Measurements from ENCODE around the gene PRR14.
"Not testable (repeated sequence)": the region's sequence is repeated elsewhere in the genome, so short reads cannot be mapped to it uniquely, and the experiment has no call there.

DNA sequence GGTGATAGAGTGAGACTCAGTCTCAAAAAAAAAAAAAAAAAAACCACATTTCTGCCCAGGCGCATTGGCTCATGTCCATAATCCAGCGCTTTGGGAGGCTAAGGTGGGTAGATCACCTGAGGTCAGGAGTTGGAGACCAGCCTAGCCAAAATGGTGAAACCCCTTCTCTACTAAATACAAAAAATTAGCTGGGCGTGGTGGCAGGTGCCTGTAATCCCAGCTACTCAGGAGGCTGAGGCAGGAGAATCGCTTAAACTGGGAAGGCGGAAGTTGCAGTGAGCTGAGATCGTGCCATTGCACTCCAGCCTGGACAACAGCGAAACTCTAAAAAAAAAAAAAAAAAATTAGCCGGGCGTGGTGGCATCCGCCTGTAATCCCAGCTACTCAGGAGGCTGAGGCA, 13.6 kb upstream of the PRR14 start:
- TF ChIP-seq, protein P1, sequence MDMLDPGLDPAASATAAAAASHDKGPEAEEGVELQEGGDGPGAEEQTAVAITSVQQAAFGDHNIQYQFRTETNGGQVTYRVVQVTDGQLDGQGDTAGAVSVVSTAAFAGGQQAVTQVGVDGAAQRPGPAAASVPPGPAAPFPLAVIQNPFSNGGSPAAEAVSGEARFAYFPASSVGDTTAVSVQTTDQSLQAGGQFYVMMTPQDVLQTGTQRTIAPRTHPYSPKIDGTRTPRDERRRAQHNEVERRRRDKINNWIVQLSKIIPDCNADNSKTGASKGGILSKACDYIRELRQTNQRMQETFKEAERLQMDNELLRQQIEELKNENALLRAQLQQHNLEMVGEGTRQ (IDR thresholded peaks at IDR 0.05; ENCODE audit: low read depth, low read length) = not testable (repeated sequence)
- not testable (repeated sequence) for TF ChIP-seq RAD21 (IDR thresholded peaks at IDR 0.05; ENCODE audit: low read length); CTCF (conservative IDR thresholded peaks at IDR 0.05; ENCODE audit: low read depth, low read length); RCOR1 (IDR thresholded peaks at IDR 0.05; ENCODE audit: insufficient replicate concordance, low read length); CEBPB (IDR thresholded peaks at IDR 0.05; ENCODE audit: low read depth, low read length); POLR2A (IDR thresholded peaks at IDR 0.05; ENCODE audit: low read depth, low read length); SMC3 (IDR thresholded peaks at IDR 0.05; ENCODE audit: low read depth, low read length); BHLHE40 (IDR thresholded peaks at IDR 0.05; ENCODE audit: low read depth, low read length)
